ENCODE data around the gene BANP. TPM values are rescaled to one million over a fixed set of nuclear protein-coding genes. Genes with fewer than 3 reads are reported as not detected.

BANP gene
- total RNA-seq, 1 experiment from 2014 or later: 24.2 TPM

- intact Hi-C loops (cut with micrococcal nuclease): no loop called here
- Histone ChIP-seq H3F3A (ENCODE audit: low read length, unreplicated experiment) (no peaks in the 10 kb centered on the region), H3K9ac (ENCODE audit: low read length) (no peak overlapping the region), H3K79me2 (ENCODE audit: low read length) (no peaks in the 10 kb centered on the region), H3K4me2 (ENCODE audit: low read length) (no peak overlapping the region), H3K4me1 (ENCODE audit: insufficient read depth, low read length) (no peaks in the 10 kb centered on the region), H3K27ac (ENCODE audit: low read length) (no peak overlapping the region), H3K9me2 (replicated peaks; ENCODE audit: low read length) (no peaks in the 10 kb centered on the region), H3K27me3 (ENCODE audit: low read length) (no peaks in the 10 kb centered on the region), H4K20me1 (ENCODE audit: low read length) (no peaks in the 10 kb centered on the region), H3K9me3 (ENCODE audit: low read length) (no peaks in the 10 kb centered on the region), H2AFZ (ENCODE audit: low read length) (no peak overlapping the region), H3K4me3 (ENCODE audit: low read length) (no peak overlapping the region), H3K36me3 (ENCODE audit: low read depth, low read length) (no peaks in the 10 kb centered on the region)
- ATAC-seq: no peak
- ChIA-PET CTCF (no interaction called here), POLR2A (ENCODE audit: unreplicated experiment) (no interaction called here)
- DNase-seq: no peak
- TF ChIP-seq EZH2 (IDR thresholded peaks at IDR 0.05; ENCODE audit: low read length, unreplicated experiment): no peak
- BruUV-seq (replicated peaks): no TSS peak
Observed at GRCh38 chr16:88069397-88070168, 118.3 kb downstream of the BANP start.

GRCh38 chr16:88070341-88070740, 119.1 kb downstream of the BANP start:
- TF ChIP-seq EZH2phosphoT487 (IDR thresholded peaks at IDR 0.05; ENCODE audit: borderline replicate concordance, low read length) (no peak), EZH2 (IDR thresholded peaks at IDR 0.05; ENCODE audit: low read length, unreplicated experiment) (no peak)
- H3F3A ChIP-seq (ENCODE audit: low read length, unreplicated experiment): no peaks in the 10 kb centered on the region
- no peaks in the 10 kb centered on the region for H3K4me1 ChIP-seq (ENCODE audit: insufficient read depth, low read length)
- H3K9ac ChIP-seq (ENCODE audit: low read length): no peak overlapping the region
- intact Hi-C loops (cut with micrococcal nuclease): no loop called here
- no peaks in the 10 kb centered on the region for H3K9me2 ChIP-seq (replicated peaks; ENCODE audit: low read length)
- H3K36me3 ChIP-seq (ENCODE audit: low read depth, low read length): no peaks in the 10 kb centered on the region
- ChIA-PET POLR2A (ENCODE audit: unreplicated experiment) (no interaction called here), CTCF (no interaction called here)
- DNase-seq (no peak), ATAC-seq (no peak)
- no peaks in the 10 kb centered on the region for H3K9me3 ChIP-seq (ENCODE audit: low read length)
- no peaks in the 10 kb centered on the region for H4K20me1 ChIP-seq (ENCODE audit: low read length)
- no peak overlapping the region for H3K4me3 ChIP-seq (ENCODE audit: low read length)
- H3K4me2 ChIP-seq (ENCODE audit: low read length): no peak overlapping the region
- no peaks in the 10 kb centered on the region for H3K27me3 ChIP-seq (ENCODE audit: low read length)
- no peak overlapping the region for H3K27ac ChIP-seq (ENCODE audit: low read length)
- no peaks in the 10 kb centered on the region for H3K79me2 ChIP-seq (ENCODE audit: low read length)
- H2AFZ ChIP-seq (ENCODE audit: low read length): no peak overlapping the region
- no TSS peak for BruUV-seq (replicated peaks)

GRCh38 chr16:88070989-88071625, 119.9 kb downstream of the BANP start:
- H3K27ac ChIP-seq (ENCODE audit: low read length): no peak overlapping the region
- ChIA-PET POLR2A (ENCODE audit: unreplicated experiment) (no interaction called here), CTCF (no interaction called here)
- TF ChIP-seq CTCF (conservative IDR thresholded peaks at IDR 0.05; ENCODE audit: low read depth, low read length) (no peak), EZH2 (IDR thresholded peaks at IDR 0.05; ENCODE audit: low read length, unreplicated experiment) (no peak), EZH2phosphoT487 (IDR thresholded peaks at IDR 0.05; ENCODE audit: borderline replicate concordance, low read length) (no peak)
- no peak for DNase-seq
- intact Hi-C loops (cut with micrococcal nuclease): no loop called here
- no peak overlapping the region for H3K4me2 ChIP-seq (ENCODE audit: low read length)
- H3K27me3 ChIP-seq (ENCODE audit: low read length): no peaks in the 10 kb centered on the region
- no peaks in the 10 kb centered on the region for H4K20me1 ChIP-seq (ENCODE audit: low read length)
- no peaks in the 10 kb centered on the region for H3F3A ChIP-seq (ENCODE audit: low read length, unreplicated experiment)
- BruUV-seq (replicated peaks): no TSS peak
- no peaks in the 10 kb centered on the region for H3K36me3 ChIP-seq (ENCODE audit: low read depth, low read length)
- H3K9me2 ChIP-seq (replicated peaks; ENCODE audit: low read length): no peaks in the 10 kb centered on the region
- H3K4me3 ChIP-seq (ENCODE audit: low read length): no peak overlapping the region
- H3K4me1 ChIP-seq (ENCODE audit: insufficient read depth, low read length): no peaks in the 10 kb centered on the region
- H3K79me2 ChIP-seq (ENCODE audit: low read length): no peaks in the 10 kb centered on the region
- no peak overlapping the region for H3K9ac ChIP-seq (ENCODE audit: low read length)
- no peak overlapping the region for H2AFZ ChIP-seq (ENCODE audit: low read length)
- no peaks in the 10 kb centered on the region for H3K9me3 ChIP-seq (ENCODE audit: low read length)
- ATAC-seq: no peak

Data from PC-3 (cell line).